K562 (cell line): ENCODE data around the gene EML1. TPM values are rescaled to one million over a fixed set of nuclear protein-coding genes. Genes with fewer than 3 reads are reported as not detected.

ENCODE experiments used
- ATAC-seq: fragments of 200-7000 bp; cut with Tn5 transposase; 3 replicates; pipeline ENCODE4 v1.9.1; 2020; ENCODE audit warnings: moderate library complexity
- BruUV-seq: library from RNA; stranded (reverse); fragments of 400-500 nt; replicated peaks from 2 replicates; lab custom pipeline; 2021; lab: Mats Ljungman, UMichigan
- CTCF ChIA-PET: fragments of 300-600 bp; formaldehyde crosslinking; extraction: SDS; loops from one replicate; lab custom pipeline; 2021; ENCODE audit warnings: low intra/inter-chr PET ratio; lab: Yijun Ruan, JAX
- POLR2A ChIA-PET: fragments of 300-600, 350-650 bp; sonication (Branson Sonifier 250); formaldehyde crosslinking; extraction: SDS; loops from one replicate; lab custom pipeline; 2021; ENCODE audit warnings: antibody characterized with exemption, inconsistent platforms; lab: Yijun Ruan, JAX
- DNase-seq, 4 experiments: peaks; one replicate each; pipeline versions ENCODE4 v3.0.0 to v3.0.0-alpha.2; 2011 to 2018; ENCODE audit warnings: low spot score in 3 of 4, mixed read lengths in 3 of 4; ENCODE audit errors: extremely low read depth in 1 of 4
- FAIRE-seq: peaks from 2 replicates; lab custom pipeline; 2011; peaks lifted over from hg19 to GRCh38; lab: Jason Lieb, UNC
- H2AFZ ChIP-seq: 2 replicates; pipeline ENCODE4 v1.6.0; 2011; ENCODE audit warnings: low read depth, low read length, control low read depth, inconsistent platforms
- H3K27ac ChIP-seq: fragments of 200-600 bp; 3 replicates; pipeline ENCODE4 v1.8.0; 2011; ENCODE audit warnings: low read depth, mild to moderate bottlenecking, control low read depth, inconsistent platforms, low read length, moderate library complexity, mixed read lengths; ENCODE audit errors: extremely low read depth
- H3K27me3 ChIP-seq, 2 experiments: fragments of 300-600 bp in 1 of 2; 2 replicates in 1 of 2; 3 replicates in 1 of 2; pipeline versions ENCODE4 v1.6.0 to v1.8.0; 2011; ENCODE audit warnings: inconsistent platforms in 2 of 2, low read length in 2 of 2, mild to moderate bottlenecking in 1 of 2, mixed read lengths in 1 of 2, moderate library complexity in 1 of 2; ENCODE audit not compliant: control insufficient read depth in 2 of 2, insufficient read depth in 2 of 2
- H3K36me3 ChIP-seq: fragments of 300-600 bp; 3 replicates; pipeline ENCODE4 v1.8.0; 2011; ENCODE audit warnings: mild to moderate bottlenecking, low read length, inconsistent platforms; ENCODE audit not compliant: control insufficient read depth, insufficient read depth
- H3K4me1 ChIP-seq, 2 experiments: fragments of 200-600 bp in 1 of 2; replicated peaks in 1 of 2; 2 replicates in 1 of 2; 3 replicates in 1 of 2; pipeline versions ENCODE4 v1.5.1 to v1.8.0; 2011; ENCODE audit warnings: inconsistent platforms in 2 of 2, low read length in 2 of 2, mild to moderate bottlenecking in 1 of 2, mixed read lengths in 1 of 2, moderate library complexity in 1 of 2; ENCODE audit not compliant: control insufficient read depth in 2 of 2, insufficient read depth in 2 of 2
- H3K4me2 ChIP-seq: 2 replicates; pipeline ENCODE4 v1.6.1; 2011; ENCODE audit warnings: low read length, control low read depth, inconsistent platforms, mixed read lengths; ENCODE audit not compliant: insufficient read depth
- H3K4me3 ChIP-seq: fragments of 200-600 bp; sonication (generic), shearing (Covaris generic); 2 replicates; pipeline ENCODE4 v1.5.1; 2016; ENCODE audit warnings: control low read depth, inconsistent platforms
- H3K79me2 ChIP-seq: fragments of 200-600 bp; 3 replicates; pipeline ENCODE4 v1.8.0; 2011; ENCODE audit warnings: low read length, inconsistent platforms; ENCODE audit not compliant: control insufficient read depth, insufficient read depth
- H3K9ac ChIP-seq, 2 experiments: 2 replicates each; pipeline versions ENCODE4 v1.6.0 to v1.6.1; 2011; ENCODE audit warnings: low read depth in 2 of 2, low read length in 2 of 2, control low read depth in 1 of 2, inconsistent platforms in 1 of 2, mild to moderate bottlenecking in 1 of 2, mixed read lengths in 1 of 2; ENCODE audit not compliant: insufficient read depth in 1 of 2
- H3K9me1 ChIP-seq: one replicate; pipeline ENCODE4 v1.6.0; 2011; ENCODE audit warnings: inconsistent platforms, mild to moderate bottlenecking, low read length, moderate library complexity; ENCODE audit not compliant: control insufficient read depth, insufficient read depth
- H3K9me3 ChIP-seq: replicated peaks from 2 replicates; pipeline ENCODE4 v1.5.1; 2011; ENCODE audit warnings: low read depth, low read length, inconsistent platforms; ENCODE audit not compliant: control insufficient read depth, insufficient read depth
- H4K20me1 ChIP-seq: replicated peaks from 2 replicates; pipeline ENCODE4 v1.6.1; 2011; ENCODE audit warnings: low read length, inconsistent platforms, mixed read lengths; ENCODE audit not compliant: control insufficient read depth, insufficient read depth
- ATF1 ChIP-seq, 2 experiments: fragments of 450-650 bp in 1 of 2; IDR thresholded peaks; 2 replicates each; pipeline ENCODE4 v1.6.1; 2016; ENCODE audit warnings: missing compliant biosample characterization in 1 of 2, missing genetic modification characterization in 1 of 2
- ELF4 ChIP-seq: fragments of 450-650 bp; formaldehyde crosslinking; IDR thresholded peaks from 2 replicates; pipeline ENCODE4 v1.4.0; 2022; ENCODE audit warnings: missing genetic modification characterization
- FOXA3 ChIP-seq, 2 experiments: fragments of 450-650 bp in 1 of 2; sonication (generic) in 1 of 2; formaldehyde crosslinking; IDR thresholded peaks in 1 of 2; conservative IDR thresholded peaks in 1 of 2; 2 replicates each; pipeline versions ENCODE4 v1.4.0 to v1.8.0; 2020 to 2022; ENCODE audit warnings: mild to moderate bottlenecking in 2 of 2, missing genetic modification reagents in 1 of 2
- HDAC1 ChIP-seq, 2 experiments: fragments of 450-650 bp; IDR thresholded peaks; 2 replicates each; pipeline ENCODE4 v1.6.1; 2016 to 2017; ENCODE audit warnings: inconsistent platforms in 1 of 2, mild to moderate bottlenecking in 1 of 2, moderate library complexity in 1 of 2
- KDM1A ChIP-seq, 2 experiments: fragments of 450-650 bp; IDR thresholded peaks; 2 replicates each; pipeline ENCODE4 v1.6.1; 2016; ENCODE audit warnings: mild to moderate bottlenecking in 2 of 2
- ZNF57 ChIP-seq: fragments of 450-650 bp; formaldehyde crosslinking; IDR thresholded peaks from 2 replicates; pipeline ENCODE4 v1.4.0; 2020; ENCODE audit warnings: mild to moderate bottlenecking, moderate library complexity
- WGBS: fragments of 100-300 bp; shearing (Covaris generic); methylation state at CpG from one replicate; pipeline ENCODE4 v1.1.6; 2016; ENCODE audit warnings: low coverage, mixed read lengths; ENCODE audit not compliant: insufficient coverage; ENCODE audit errors: missing lambda C conversion rate; 5-methylcytosine and 5-hydroxymethylcytosine counted together
- in situ Hi-C: fragments of 300-500 bp; cut with MboI; formaldehyde crosslinking; loops from 4 replicates; pipeline ENCODE4 v1.15.0; 2018; ENCODE audit warnings: inconsistent platforms, mixed read lengths
- intact Hi-C: fragments of 100-400 bp; cut with micrococcal nuclease; formaldehyde crosslinking; loops from 2 replicates; pipeline ENCODE4 v1.14.2; 2022
- polyA plus RNA-seq, 8 experiments: library from polyadenylated mRNA; depleted of rRNA in 4 of 8; stranded (reverse) in 5 of 8; unstranded in 3 of 8; fragments of >200 nt; fragmentation: Nextera tagmentation in 2 of 8; fragmentation: Illumina TruSeq in 1 of 8; extraction: Ambion mirVana in 2 of 8; extraction: Trizol in 1 of 8; gene quantifications; 2 replicates each; pipeline versions ENCODE4 v1.2.1 to v1.2.3, GENCODE V29; 2011 to 2014; ENCODE audit warnings: inconsistent platforms in 1 of 8, missing spikeins in 1 of 8
- total RNA-seq, 7 experiments: library from RNA; depleted of rRNA in 6 of 7; stranded (reverse); fragments of >200 nt in 6 of 7; fragmentation: Illumina TruSeq in 2 of 7; extraction: Trizol in 2 of 7; gene quantifications; 2 replicates each; pipeline versions ENCODE4 v1.2.1 to v1.2.3, GENCODE V29; 2011 to 2021; ENCODE audit warnings: low replicate concordance in 1 of 7
- TF ChIP-seq, protein P1 (sequence below): fragments of 450-650 bp; IDR thresholded peaks from 2 replicates; pipeline ENCODE4 v1.6.1; 2016; ENCODE audit warnings: mild to moderate bottlenecking
- TF ChIP-seq, protein P2 (sequence below): fragments of 200-600 bp; sonication (generic); IDR thresholded peaks from one replicate; pipeline ENCODE4 v1.6.1; 2012; ENCODE audit warnings: mild to moderate bottlenecking, low read depth, low read length, inconsistent platforms

Gene EML1
- total and polyA plus RNA-seq, 9 of the 15 experiments (the other 6 are each of a cell fraction or from before 2014, with no cell fraction given), result 0.01 to 0.35 (median 0.07) TPM; not detected in 2

DNA sequence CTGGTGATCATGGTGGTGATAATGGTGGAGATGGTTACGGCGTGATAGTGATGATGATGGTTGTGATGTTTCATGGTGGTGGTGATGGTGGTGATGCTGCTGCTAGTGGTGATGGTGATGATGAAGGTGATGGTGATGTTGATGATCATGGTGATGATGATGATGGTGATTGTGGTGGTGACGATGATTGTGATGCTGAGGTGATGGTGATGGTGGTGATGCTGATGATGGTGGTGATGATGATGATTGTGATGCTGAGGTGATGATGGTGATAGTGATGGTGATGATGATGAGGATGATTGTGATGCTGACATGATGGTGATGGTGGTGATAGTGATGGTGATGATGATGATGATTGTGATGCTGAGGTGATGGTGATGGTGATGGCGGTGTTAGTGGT is 158.8 kb downstream of the EML1 start:
- no TSS peak for BruUV-seq
- WGBS, result 3% methylated on average over 4 of the region's 4 CpGs
- Histone ChIP-seq H3K9me3 (no peaks in the 10 kb centered on the region), H2AFZ (no peak overlapping the region), H3K9ac (no peak overlapping the region), H3K4me2 (no peak overlapping the region), H3K36me3 (no peaks in the 10 kb centered on the region), H3K4me3 (no peak overlapping the region), H3K27ac (no peak overlapping the region), H3K4me1 (peaks cover 0 to 3% of the 10 kb centered on the region in 2 experiments; a peak in 1 of 5 replicates), H3K79me2 (no peaks in the 10 kb centered on the region), H3K9me1 (no peaks in the 10 kb centered on the region), H3K27me3 (peaks cover 6 to 34% of the 10 kb centered on the region in 2 experiments; a peak in 4 of 5 replicates), H4K20me1 (no peaks in the 10 kb centered on the region)
- no peak for DNase-seq
- FAIRE-seq, result no peak
- ChIA-PET CTCF (no interaction called here), POLR2A (no interaction called here)
- in situ Hi-C loops (no loop called here), intact Hi-C loops (no loop called here)
- ATAC-seq, result no peak
- TF ChIP-seq, protein P1, sequence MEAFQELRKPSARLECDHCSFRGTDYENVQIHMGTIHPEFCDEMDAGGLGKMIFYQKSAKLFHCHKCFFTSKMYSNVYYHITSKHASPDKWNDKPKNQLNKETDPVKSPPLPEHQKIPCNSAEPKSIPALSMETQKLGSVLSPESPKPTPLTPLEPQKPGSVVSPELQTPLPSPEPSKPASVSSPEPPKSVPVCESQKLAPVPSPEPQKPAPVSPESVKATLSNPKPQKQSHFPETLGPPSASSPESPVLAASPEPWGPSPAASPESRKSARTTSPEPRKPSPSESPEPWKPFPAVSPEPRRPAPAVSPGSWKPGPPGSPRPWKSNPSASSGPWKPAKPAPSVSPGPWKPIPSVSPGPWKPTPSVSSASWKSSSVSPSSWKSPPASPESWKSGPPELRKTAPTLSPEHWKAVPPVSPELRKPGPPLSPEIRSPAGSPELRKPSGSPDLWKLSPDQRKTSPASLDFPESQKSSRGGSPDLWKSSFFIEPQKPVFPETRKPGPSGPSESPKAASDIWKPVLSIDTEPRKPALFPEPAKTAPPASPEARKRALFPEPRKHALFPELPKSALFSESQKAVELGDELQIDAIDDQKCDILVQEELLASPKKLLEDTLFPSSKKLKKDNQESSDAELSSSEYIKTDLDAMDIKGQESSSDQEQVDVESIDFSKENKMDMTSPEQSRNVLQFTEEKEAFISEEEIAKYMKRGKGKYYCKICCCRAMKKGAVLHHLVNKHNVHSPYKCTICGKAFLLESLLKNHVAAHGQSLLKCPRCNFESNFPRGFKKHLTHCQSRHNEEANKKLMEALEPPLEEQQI, result no peak
- TF ChIP-seq ELF4 (CRISPR knock-in tag) (0 out of 2 replicates have a peak, but pooled peaks have one; percentile 28), HDAC1 (IDR thresholded peaks at IDR 0.05) (0 out of 4 replicates have a peak, but pooled peaks of 1 of the 2 experiments have one; percentile 17), FOXA3 (CRISPR knock-in tag; conservative IDR thresholded peaks at IDR 0.05 in 1 of 2, IDR thresholded peaks at IDR 0.05 in 1 of 2) (no peak), ATF1 (CRISPR knock-in tag; IDR thresholded peaks at IDR 0.05) (no peak), ATF1 (tag; IDR thresholded peaks at IDR 0.05) (no peak), KDM1A (IDR thresholded peaks at IDR 0.05) (peak; percentile 20 to 24; a peak in 1 of 4 replicates), ZNF57 (no peak)
- TF ChIP-seq, protein P2, sequence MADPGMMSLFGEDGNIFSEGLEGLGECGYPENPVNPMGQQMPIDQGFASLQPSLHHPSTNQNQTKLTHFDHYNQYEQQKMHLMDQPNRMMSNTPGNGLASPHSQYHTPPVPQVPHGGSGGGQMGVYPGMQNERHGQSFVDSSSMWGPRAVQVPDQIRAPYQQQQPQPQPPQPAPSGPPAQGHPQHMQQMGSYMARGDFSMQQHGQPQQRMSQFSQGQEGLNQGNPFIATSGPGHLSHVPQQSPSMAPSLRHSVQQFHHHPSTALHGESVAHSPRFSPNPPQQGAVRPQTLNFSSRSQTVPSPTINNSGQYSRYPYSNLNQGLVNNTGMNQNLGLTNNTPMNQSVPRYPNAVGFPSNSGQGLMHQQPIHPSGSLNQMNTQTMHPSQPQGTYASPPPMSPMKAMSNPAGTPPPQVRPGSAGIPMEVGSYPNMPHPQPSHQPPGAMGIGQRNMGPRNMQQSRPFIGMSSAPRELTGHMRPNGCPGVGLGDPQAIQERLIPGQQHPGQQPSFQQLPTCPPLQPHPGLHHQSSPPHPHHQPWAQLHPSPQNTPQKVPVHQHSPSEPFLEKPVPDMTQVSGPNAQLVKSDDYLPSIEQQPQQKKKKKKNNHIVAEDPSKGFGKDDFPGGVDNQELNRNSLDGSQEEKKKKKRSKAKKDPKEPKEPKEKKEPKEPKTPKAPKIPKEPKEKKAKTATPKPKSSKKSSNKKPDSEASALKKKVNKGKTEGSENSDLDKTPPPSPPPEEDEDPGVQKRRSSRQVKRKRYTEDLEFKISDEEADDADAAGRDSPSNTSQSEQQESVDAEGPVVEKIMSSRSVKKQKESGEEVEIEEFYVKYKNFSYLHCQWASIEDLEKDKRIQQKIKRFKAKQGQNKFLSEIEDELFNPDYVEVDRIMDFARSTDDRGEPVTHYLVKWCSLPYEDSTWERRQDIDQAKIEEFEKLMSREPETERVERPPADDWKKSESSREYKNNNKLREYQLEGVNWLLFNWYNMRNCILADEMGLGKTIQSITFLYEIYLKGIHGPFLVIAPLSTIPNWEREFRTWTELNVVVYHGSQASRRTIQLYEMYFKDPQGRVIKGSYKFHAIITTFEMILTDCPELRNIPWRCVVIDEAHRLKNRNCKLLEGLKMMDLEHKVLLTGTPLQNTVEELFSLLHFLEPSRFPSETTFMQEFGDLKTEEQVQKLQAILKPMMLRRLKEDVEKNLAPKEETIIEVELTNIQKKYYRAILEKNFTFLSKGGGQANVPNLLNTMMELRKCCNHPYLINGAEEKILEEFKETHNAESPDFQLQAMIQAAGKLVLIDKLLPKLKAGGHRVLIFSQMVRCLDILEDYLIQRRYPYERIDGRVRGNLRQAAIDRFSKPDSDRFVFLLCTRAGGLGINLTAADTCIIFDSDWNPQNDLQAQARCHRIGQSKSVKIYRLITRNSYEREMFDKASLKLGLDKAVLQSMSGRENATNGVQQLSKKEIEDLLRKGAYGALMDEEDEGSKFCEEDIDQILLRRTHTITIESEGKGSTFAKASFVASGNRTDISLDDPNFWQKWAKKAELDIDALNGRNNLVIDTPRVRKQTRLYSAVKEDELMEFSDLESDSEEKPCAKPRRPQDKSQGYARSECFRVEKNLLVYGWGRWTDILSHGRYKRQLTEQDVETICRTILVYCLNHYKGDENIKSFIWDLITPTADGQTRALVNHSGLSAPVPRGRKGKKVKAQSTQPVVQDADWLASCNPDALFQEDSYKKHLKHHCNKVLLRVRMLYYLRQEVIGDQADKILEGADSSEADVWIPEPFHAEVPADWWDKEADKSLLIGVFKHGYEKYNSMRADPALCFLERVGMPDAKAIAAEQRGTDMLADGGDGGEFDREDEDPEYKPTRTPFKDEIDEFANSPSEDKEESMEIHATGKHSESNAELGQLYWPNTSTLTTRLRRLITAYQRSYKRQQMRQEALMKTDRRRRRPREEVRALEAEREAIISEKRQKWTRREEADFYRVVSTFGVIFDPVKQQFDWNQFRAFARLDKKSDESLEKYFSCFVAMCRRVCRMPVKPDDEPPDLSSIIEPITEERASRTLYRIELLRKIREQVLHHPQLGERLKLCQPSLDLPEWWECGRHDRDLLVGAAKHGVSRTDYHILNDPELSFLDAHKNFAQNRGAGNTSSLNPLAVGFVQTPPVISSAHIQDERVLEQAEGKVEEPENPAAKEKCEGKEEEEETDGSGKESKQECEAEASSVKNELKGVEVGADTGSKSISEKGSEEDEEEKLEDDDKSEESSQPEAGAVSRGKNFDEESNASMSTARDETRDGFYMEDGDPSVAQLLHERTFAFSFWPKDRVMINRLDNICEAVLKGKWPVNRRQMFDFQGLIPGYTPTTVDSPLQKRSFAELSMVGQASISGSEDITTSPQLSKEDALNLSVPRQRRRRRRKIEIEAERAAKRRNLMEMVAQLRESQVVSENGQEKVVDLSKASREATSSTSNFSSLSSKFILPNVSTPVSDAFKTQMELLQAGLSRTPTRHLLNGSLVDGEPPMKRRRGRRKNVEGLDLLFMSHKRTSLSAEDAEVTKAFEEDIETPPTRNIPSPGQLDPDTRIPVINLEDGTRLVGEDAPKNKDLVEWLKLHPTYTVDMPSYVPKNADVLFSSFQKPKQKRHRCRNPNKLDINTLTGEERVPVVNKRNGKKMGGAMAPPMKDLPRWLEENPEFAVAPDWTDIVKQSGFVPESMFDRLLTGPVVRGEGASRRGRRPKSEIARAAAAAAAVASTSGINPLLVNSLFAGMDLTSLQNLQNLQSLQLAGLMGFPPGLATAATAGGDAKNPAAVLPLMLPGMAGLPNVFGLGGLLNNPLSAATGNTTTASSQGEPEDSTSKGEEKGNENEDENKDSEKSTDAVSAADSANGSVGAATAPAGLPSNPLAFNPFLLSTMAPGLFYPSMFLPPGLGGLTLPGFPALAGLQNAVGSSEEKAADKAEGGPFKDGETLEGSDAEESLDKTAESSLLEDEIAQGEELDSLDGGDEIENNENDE, result no peak
